22Rv1 (cell line): ENCODE results near the gene LRMDA.

Experiments used
- H3K27ac ChIP-seq: fragments of 450-650 bp; 2 replicates; pipeline ENCODE4 v1.5.1; 2017
- CTCF ChIP-seq: fragments of 450-650 bp; IDR thresholded peaks from 2 replicates; pipeline ENCODE4 v1.5.1; 2017; ENCODE audit warnings: mild to moderate bottlenecking
- ZFX ChIP-seq: fragments of 450-650 bp; IDR thresholded peaks from 2 replicates; pipeline ENCODE4 v1.6.1; 2017; ENCODE audit warnings: antibody characterized with exemption, borderline replicate concordance

LRMDA gene

GRCh38 chr10:76126607-76127527 is 695.4 kb downstream of the LRMDA start:
- 0 out of 2 replicates have a peak overlapping the region, but pooled peaks have one; percentile 22 for H3K27ac ChIP-seq
- TF ChIP-seq CTCF (no peak), ZFX (no peak)

GRCh38 chr10:76127984-76128589 is 696.7 kb downstream of the LRMDA start:
- no peak overlapping the region for H3K27ac ChIP-seq
- no peak for TF ChIP-seq CTCF
- TF ChIP-seq ZFX = no peak

GRCh38 chr10:76129213-76129612 is 697.8 kb downstream of the LRMDA start:
- no peak overlapping the region for H3K27ac ChIP-seq
- TF ChIP-seq CTCF (no peak), ZFX (no peak)

- TF ChIP-seq CTCF = no peak
- no peak for TF ChIP-seq ZFX
- no peak overlapping the region for H3K27ac ChIP-seq
Observed at GRCh38 chr10:76130892-76131291, 699.5 kb downstream of the LRMDA start.

- no peak for TF ChIP-seq ZFX
- TF ChIP-seq CTCF = no peak
- H3K27ac ChIP-seq = no peak overlapping the region
Observed at GRCh38 chr10:76133597-76134255, 702.3 kb downstream of the LRMDA start.

GRCh38 chr10:76136961-76137360 is 705.5 kb downstream of the LRMDA start:
- TF ChIP-seq CTCF (no peak), ZFX (no peak)

More at GRCh38 chr10:76136961-76137360, 705.5 kb downstream of the LRMDA start:
- no peak overlapping the region for H3K27ac ChIP-seq
